HuH-7.5 (cell line): ENCODE measurements around the gene PTPN22.
"Not testable (repeated sequence)": the region's sequence is repeated elsewhere in the genome, so short reads cannot be mapped to it uniquely, and the experiment has no call there.

ENCODE experiments used
- DNase-seq: peaks from one replicate; pipeline ENCODE4 v3.0.0; 2011; ENCODE audit warnings: low spot score

Gene PTPN22

DNA sequence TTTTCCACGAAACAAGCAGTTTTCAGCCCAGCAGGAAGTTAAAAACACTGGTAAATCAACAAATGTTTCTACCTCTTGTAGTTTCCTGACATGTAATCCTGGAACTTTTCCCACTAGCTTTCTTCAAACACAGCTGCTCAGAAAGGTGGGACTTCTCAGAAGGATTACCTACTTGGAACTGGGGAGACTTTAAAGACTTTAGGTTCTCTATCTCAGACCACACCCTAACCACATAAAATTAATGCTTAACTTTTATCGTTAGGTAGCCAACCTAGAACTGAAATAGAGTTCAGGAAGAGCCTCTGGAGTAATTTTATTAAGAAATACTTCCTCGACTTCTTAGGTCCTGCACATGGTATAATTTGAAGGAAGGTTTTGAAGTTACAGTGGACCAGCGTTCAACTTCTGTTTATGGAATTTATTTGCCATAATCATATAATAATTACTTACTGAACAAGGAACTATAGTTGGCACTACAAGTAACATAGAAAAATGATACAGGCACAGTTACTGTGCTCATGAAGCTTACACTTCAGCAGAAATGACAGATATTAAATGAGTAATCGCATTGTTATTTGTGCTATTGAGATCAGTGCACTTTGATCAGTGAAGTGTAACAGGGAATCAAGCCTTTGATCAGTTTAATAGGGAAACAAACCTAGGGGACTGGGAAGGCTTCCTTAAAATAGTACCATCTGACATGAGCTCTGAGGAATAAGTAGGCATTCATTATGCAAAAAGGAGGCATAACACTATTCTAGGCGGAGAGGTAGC lies 16.1 kb upstream of the PTPN22 start, which contains the start of gene BCL2L15:
TSS of gene BCL2L15 (minus strand) at position 180 of the 774 bp plus-strand sequence. CDS start 206 bp downstream, outside the sequence.
- no peak for DNase-seq

DNA sequence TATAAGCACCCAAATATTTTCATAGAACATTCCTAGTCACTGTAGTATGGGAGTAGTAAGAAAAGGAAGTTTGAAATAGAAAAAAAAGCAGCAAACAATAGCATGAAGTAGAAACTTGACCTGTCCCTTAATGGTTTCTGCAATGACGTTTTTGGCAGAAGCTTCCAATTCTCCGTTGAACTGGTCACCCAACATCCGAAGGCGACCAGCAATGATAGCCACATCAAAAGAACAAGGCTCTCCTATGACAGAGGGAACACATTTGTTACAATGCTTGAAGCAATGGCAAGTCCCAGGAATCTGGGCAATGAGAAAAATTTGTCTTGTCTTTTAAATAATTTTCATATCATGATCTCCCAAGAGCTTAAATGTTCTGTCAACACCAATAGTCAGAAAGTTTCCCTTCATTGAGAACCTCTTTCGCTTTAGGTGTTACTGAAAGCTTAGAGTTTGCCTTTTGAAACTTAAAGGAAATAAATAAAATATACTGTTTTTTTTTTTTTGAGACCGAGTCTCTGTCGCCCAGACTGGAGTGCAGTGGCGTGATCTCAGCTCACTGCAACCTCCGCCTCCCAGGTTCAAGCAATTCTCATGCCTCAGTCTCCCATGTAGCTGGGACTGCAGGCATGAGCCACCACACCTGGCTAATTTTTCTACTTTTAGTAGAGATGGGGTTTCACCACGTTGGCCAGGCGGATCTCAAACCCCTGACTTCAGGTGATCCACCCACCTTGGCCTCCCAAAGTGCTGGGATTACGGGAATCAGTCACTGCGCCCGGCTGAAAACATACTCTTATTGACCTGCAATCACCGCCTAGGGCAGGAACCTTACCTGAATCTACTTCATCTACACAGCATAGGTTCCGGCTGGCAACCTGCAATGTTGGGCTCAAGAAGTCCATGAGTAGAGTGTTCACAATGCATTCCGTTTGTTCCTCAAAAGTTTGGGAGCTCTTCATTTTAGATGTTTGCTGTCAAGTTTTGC lies 15.2 kb upstream of the PTPN22 start:
- DNase-seq: no peak

DNA sequence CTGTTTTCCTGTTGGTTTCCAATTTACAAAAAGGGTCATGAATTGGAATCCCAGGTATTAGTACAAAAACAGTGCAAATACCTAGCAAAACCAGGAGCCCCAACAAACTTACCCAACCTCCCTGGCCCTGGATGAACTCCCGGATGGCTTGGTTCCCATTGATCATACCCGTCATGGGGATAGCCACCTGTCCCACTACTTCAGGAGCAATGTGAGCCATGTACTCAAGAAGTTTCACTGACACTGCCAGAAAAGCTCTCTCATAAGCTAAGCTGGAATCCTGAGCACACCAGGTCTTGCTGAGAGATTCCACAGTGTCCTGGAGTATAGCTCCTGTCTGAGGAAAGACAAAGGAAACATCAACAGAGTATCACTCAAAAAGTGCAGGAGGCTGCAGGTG lies 10.1 kb upstream of the PTPN22 start:
- DNase-seq: no peak

DNA sequence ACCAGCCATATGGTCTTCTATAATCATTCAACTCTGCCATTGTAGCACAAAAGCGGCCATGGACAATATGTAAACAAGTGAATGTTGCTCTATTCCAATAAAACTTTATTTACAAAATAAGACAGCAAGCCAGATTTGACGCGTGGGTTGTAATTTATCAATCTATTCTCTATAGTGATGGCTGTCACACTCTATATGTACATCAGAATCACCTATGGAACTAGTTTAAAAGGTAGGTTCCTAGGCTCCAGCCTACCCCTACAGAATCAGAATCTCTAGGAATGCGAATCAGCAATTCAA lies 8.2 kb upstream of the PTPN22 start:
- no peak for DNase-seq

DNA sequence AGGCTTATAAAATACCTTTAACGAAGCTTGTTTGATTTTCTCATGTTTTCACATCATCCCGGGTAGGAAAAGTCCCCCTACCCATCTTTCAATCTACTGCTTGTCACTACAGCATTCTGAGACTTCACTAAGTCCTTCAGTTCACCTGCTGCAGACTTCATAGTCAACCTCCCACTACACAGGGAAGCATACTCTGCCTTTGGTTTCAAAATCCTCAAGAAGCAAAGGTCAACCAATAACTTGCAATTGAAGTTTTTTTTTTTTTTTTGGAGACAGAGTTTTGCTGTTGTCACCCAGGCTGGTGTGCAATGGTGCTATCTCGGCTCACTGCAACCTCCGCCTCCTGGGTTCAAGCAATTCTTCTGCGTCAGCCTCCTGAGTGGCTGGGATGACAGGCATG lies 4.7 kb upstream of the PTPN22 start:
- no peak for DNase-seq

DNA sequence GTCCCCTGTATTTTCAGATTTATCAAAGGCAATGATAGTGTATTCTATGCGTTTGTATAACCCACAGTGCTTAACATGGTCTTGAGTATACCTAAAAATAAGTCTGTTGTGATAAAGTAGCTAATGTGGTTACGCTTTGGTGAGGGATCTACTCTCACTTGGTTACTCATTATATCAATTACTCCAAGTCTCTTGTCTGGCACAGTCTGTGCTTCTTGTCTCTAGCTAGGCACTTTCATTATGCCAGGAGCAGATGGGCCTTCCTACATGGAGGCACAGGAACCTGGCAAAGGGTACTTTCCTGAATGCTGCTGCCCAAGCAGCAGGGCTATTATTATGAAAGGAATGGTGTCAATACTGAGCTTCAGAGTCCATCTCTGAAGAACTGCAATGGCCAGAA lies 4.2 kb upstream of the PTPN22 start:
- DNase-seq: no peak

DNA sequence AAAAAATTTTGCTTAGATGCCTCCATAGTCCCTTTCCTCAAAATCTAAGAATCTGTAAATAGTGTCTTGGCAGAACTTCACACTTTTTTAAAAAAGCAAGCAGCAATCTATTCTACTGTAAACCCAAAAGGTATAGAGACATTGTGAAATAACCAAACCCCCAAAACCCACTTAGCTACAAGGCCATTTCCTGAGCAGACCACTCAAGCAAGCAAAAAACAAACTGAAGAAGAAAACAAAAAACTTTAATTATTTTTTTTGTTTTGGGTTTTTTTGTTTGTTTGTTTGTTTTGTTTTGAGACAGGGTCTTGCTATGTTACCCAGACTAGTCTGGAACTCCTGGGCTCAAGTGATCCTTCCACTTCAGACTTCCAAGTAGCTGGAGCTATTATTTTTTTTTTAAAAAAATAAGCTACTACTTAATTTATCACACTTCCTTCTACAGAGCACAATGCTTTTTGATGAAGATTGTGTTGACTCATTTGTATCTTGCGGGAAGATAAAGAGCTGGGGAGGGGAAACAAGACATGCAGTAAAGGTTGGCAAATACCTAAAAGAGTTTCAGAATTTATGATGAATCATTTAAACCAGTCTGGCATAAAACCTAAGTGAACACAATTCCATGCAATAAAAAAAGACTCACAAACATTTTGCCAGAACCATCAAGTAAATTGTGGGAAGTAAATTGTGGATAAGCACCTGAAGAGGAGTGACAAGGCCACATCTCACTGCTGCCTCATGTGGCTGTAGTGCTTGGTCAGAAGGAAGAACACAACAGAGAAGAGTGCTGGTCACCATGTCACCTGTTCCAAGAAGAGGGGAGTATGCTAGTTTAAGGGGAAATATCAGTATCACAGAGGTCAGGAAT lies 2.7 kb upstream of the PTPN22 start:
- peak; percentile 15 for DNase-seq

DNA sequence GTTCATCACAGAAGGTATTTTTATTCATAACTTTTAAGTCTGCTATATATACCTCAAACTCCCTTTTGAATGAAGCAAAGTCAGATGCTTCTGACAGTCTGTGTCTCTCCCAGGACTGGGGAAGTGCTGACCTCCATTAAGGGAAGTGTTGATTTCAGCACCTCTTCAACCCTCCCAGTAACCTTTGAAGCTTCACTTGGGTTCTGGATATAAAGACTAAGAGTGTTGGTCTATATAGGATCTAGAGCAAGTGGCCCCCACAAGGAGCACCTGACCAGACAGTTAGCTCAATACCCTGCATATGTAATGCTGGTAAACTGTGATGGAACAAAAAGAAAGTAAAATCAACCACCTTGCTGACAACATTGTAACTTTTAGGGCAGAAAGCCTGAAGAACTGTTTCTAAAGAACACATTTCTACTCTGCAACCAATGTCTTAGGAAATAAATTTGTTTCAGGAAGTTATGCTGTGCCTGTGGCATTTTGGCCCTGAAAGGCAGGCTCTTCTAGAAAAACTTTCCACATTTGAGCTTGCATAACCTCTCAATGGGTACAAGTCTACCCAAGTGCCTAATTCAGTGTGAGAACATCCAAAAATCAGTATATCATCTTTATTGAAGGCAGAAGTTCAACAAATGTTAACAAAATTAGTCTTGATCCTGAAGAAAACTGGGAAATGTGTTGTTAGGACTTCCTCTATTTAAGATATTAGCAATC lies 865 bp upstream of the PTPN22 start:
- no peak for DNase-seq

DNA sequence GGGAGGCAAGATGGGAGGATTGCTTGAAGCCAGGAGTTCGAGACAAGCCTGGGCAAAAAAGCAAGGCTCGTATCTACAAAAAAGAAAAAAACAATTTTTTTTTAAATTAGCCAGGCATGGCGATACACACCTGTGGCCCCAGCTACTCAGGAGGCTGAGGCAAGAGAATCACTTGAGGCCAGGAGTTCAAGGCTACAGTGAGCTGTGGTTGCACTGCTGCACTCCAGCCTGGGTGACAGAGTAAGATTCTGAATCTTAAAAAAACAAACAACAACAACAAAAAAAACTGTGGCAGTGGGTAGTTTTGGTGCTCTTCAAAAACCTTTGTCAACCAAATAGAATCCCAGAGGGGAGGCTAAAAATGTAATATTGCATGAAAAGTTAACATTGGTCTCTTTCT lies 734 bp downstream of the PTPN22 start:
- DNase-seq: no peak

DNA sequence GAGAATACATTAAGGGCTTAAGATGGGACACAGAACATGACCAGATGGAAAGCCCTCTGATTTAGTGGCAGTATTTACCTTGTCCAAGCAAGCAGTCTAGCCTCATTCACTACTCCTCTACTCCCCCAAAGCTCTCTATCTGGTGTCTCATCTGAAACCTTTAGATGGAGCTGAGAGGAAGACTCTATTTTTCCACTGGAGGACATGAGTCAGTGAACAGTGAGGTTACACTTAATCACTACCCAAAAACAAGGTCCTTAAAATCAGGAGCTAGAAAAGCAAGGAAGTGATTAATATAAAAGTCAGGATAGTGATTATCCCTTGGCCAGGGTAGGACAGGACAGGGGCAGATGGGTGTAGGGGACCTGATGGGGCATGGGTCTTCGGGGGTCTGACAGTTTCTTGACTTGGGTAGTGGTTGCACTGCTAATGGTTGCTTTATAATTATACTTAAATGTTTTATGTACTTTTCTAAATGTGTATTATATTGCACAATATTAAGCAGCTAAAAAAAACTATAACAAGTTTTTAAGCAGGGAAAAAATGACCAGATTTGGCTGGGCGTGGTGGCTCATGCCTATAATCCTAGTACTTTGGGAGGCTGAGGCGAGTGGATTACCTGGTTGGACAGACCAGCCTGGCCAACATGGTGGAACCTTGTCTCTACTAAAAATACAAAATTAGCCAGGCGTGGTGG lies 3.0 kb downstream of the PTPN22 start:
- no peak for DNase-seq

DNA sequence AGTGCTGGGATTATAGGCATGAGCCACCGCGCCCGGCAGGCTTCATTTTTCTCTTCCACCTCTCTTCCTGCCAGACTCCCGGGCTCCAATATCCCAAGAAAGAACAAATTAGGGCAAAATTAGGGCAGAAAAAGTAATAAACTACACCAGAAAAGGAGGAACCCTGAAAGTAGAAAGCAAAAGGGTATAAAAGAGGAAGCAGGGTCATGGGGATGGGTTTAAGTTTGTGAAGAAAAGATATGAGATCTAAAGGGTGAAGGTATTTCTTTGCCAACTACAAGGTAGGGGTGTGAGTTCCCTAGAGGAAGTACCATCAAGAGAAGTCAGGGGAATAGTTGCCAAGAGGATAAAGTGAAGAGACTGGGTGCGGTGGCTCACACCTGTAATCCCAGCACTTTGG lies 9.9 kb downstream of the PTPN22 start:
- no peak for DNase-seq

DNA sequence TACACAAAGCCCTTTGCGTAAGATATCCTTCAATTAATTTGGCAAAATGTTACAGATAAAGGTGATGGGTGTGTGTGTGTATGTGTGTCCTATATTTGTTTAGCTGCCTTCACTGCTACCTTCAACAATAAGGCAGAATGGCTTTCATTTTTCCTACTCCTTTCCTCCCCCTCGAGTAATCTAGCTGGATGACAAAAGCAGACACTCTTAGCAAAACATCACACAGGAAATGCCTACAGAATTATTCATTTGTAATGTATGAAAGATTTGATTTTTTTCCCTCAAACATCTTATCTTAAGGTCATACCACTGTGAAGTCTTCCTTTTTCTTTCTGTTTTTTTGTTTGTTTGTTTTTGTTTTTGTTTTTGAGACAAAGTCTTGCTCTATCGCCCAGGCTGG lies 10.6 kb downstream of the PTPN22 start:
- DNase-seq: no peak

DNA sequence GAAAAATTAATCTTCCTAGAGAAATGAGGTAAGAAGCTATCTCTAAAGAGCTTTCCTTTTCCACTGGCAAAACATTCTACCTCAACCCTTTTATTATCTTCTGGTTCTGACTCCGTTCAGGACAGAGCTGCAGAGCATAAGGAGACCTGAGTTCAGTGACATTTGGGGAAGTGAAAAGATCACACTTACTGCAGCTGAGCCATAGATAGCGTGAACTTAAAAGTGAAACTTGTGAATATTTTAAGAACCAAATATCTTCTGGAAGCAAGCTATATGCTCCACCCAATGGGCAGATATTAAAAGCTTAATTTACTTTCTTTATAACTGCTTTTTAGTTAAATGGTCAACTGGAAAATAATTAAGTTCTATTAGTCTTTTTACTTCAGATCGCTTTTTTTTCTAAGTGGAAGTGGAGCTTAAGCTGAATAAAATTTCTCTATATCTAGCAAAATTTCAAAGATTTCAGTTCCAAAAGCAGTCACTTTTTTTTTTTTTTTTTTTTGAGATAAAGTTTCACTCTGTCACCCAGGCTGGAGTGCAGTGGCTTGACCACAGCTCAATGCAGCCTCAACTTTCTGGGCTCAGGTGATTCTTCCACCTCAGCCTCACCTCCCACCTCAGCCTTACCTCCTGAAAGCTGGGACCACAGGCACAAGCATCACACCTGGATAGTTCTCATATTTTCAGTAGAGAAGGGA lies 11.9 kb downstream of the PTPN22 start:
- DNase-seq: no peak

DNA sequence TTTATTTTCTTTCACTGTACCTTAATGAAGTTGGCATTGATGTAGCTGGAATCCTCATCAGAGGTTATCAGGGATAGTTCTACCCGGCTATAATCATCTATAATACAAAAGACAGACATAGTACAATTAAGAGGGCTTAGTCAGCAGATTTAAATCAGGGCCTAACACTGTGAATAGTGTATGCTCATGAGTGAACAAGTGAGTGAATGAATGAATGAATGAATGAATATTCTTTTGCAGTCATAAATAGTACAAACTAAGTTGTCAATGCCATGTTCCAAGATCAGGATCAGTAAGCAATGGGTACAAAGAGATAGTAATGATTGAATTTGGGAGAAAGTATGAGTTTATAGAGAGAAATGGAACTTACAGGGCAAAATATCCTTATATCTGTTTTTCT lies 12.5 kb downstream of the PTPN22 start:
- no peak for DNase-seq

DNA sequence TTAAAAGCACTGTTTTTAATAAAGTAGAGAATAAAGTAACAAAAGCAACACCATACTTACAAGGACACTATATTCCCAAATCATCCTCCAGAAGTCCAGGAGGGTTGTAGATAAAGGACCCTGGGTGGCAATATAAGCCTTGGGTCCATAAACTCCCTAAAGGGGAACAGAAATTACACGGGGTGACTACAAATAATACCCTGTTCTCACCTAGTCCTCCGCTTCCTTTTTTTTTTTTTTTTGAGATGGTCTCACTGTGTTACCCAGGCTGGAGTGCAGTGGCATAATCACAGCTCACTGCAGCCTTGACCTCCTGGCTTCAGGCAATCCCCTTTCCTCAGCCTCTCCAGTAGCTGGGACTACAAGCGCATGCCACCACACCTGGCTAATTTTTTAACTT lies 13.1 kb downstream of the PTPN22 start:
- DNase-seq: no peak

DNA sequence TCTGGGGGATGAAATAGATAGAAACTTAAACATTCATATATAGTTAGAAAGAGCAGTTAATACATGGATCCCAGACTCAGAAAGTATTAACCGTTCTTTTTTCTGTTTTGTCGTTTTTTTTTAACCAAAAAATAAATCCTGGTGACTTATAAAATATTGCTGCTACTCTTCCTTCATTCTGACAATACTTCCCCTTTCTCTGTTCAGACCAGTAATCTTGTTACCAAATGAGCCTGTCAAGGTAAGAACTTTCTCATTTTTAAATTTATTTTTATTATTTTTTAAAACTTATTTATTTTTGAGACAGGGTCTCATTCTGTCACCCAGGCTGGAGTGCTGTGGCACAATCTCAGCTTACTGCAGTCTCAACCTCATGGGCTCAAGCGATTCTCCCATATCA lies 13.7 kb downstream of the PTPN22 start:
- no peak for DNase-seq

DNA sequence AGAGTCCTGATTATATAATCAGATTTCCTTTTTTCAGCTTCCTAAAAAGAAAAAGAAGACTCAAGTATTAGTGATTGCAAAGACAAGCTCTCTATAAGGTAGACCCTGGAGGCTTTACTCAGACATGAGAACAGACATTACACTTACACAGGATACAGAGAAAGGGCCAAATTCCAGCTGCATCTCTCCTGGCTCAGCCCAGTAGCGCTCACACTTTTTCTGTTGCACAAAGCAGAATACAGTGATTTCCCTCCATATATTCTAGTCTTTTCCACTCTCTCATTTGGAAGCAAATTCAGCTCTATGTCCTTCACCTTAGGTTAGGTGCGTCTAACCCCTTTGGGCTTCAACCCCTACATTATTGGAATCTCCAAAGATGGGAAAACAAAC lies 15.1 kb downstream of the PTPN22 start:
- DNase-seq: no peak

DNA sequence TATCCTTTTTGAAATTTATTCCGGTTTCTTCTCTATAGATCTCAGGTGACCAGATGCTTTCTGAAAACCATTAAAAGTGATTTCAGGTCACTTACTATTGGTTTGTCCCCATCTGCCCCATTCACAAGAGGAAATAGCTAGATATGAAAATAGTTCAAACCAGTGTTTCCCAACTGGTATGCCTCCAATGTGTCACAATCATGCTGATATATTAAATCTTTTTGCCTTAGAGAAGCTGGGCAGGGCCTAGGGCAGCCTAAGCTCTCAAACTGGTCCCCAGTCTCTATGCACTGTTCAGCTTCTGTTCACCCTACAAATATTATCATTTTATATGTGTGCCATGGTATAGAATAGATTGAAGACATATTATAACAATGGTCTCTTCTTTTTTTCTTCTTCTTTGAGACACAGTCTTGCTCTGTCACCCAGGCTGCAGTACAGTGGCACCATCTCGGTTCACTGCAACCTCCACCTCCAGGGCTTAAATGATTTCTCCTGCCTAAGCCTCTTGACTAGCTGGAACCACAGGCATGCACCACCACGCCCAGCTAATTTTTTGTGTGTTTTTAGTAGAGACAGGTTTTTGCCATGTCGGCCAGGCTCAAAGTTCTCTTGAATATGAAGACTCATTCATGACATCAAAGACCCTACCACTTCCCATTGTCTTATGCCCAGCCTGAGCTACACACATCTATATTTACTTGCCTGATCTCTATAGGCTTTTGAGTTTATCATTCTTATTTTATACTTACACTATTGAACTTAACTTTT lies 15.7 kb downstream of the PTPN22 start:
- no peak for DNase-seq

DNA sequence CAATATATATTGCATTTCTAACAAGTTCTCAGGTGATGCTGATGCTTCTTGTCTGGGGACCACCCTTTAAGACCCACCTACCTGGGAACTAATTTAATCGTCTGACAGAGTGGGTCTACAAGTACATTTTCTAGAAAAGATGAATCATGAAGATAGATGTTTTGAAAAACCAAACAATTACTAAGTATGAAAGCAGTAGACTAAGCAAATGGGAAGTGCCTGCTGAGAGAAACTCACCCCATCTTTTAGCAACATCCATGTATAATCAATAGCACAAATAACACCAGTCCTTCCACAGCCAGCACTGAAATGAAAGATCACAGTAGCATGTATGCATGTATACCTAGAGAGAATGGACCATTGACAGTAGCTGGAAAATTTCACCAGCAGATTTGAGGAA lies 17.3 kb downstream of the PTPN22 start:
- no peak for DNase-seq

DNA sequence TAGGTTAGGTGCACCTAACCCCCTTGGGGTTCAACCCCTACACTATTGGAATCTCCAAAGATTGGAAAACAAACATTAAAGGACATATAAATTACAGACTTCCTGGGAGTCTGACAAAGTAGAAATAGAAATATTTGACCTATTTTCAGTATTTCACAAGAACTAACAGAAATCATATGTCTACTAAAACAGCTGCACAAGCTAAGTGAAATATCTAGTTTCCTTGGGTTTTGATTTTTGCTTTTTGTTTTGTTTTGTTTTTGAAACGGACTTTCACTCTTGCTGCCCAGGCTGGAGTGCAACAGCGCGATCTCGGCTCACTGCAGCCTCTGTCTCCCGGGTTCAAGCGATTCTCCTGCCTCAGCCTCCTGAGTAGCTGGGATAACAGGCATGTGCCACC lies 18.8 kb downstream of the PTPN22 start:
- not testable (repeated sequence) for DNase-seq
